GM23338 (cell line): ENCODE measurements around the gene STIL. TPM values are rescaled to one million over a fixed set of nuclear protein-coding genes. Genes with fewer than 3 reads are reported as not detected.

Source experiments
- ATAC-seq: fragments of 200-7000 bp; cut with Tn5 transposase; 3 replicates; pipeline ENCODE4 v1.9.1; 2020
- DNase-seq: peaks from one replicate; pipeline ENCODE4 v3.0.0-alpha.2; 2015; ENCODE audit warnings: low spot score
- H2AFZ ChIP-seq: fragments of 200-600 bp; sonication (generic); 2 replicates; pipeline ENCODE4 v1.8.0; 2016; ENCODE audit warnings: antibody characterized with exemption, mild to moderate bottlenecking, moderate library complexity
- H3F3A ChIP-seq: fragments of 200-600 bp; sonication (generic); replicated peaks from 2 replicates; pipeline ENCODE4 v1.8.0; 2017; ENCODE audit warnings: antibody characterized with exemption, mixed run types, low read depth
- H3K27ac ChIP-seq: fragments of 200-600 bp; sonication (generic); 2 replicates; pipeline ENCODE4 v1.6.1; 2016; ENCODE audit warnings: low read depth
- H3K27me3 ChIP-seq: fragments of 200-600 bp; sonication (generic); 2 replicates; pipeline ENCODE4 v1.8.0; 2016; ENCODE audit warnings: mild to moderate bottlenecking, mixed run types, moderate library complexity; ENCODE audit not compliant: insufficient read depth
- H3K36me3 ChIP-seq: fragments of 200-600 bp; sonication (generic); 2 replicates; pipeline ENCODE4 v1.8.0; 2016; ENCODE audit warnings: mild to moderate bottlenecking; ENCODE audit not compliant: insufficient read depth
- H3K4me1 ChIP-seq: fragments of 200-600 bp; sonication (generic); 2 replicates; pipeline ENCODE4 v1.8.0; 2016; ENCODE audit warnings: mild to moderate bottlenecking, moderate library complexity; ENCODE audit not compliant: insufficient read depth
- H3K4me2 ChIP-seq: fragments of 200-600 bp; sonication (generic); 2 replicates; pipeline ENCODE4 v1.7.1; 2017; ENCODE audit warnings: mixed run types
- H3K4me3 ChIP-seq: fragments of 200-600 bp; sonication (generic); 2 replicates; pipeline ENCODE4 v1.6.1; 2016; ENCODE audit warnings: mixed run types
- H3K79me2 ChIP-seq: fragments of 200-600 bp; sonication (generic); replicated peaks from 2 replicates; pipeline ENCODE4 v1.8.0; 2017; ENCODE audit warnings: mild to moderate bottlenecking; ENCODE audit not compliant: insufficient read depth
- H3K9me2 ChIP-seq: fragments of 200-600 bp; sonication (generic); 2 replicates; pipeline ENCODE4 v1.8.0; 2017; ENCODE audit not compliant: insufficient read depth
- H4K20me1 ChIP-seq: fragments of 200-600 bp; sonication (generic); replicated peaks from 2 replicates; pipeline ENCODE4 v1.8.0; 2017; ENCODE audit warnings: mild to moderate bottlenecking; ENCODE audit not compliant: insufficient read depth
- H3K27ac Mint-ChIP-seq: 2 replicates; pipeline ENCODE4 v1.8.0; 2020; ENCODE audit warnings: inconsistent platforms, mild to moderate bottlenecking, moderate library complexity, mixed read lengths
- H3K27me3 Mint-ChIP-seq: 3 replicates; pipeline ENCODE4 v1.8.0; 2022; ENCODE audit warnings: low read depth, mild to moderate bottlenecking, moderate library complexity, mixed read lengths, inconsistent platforms; ENCODE audit not compliant: insufficient read depth, poor library complexity
- H3K36me3 Mint-ChIP-seq: 3 replicates; pipeline ENCODE4 v1.8.0; 2021; ENCODE audit warnings: low read depth, mild to moderate bottlenecking, inconsistent platforms, moderate library complexity, mixed read lengths
- H3K4me1 Mint-ChIP-seq: 3 replicates; pipeline ENCODE4 v1.8.0; 2020; ENCODE audit warnings: mild to moderate bottlenecking, inconsistent platforms, mixed read lengths
- H3K4me3 Mint-ChIP-seq: 3 replicates; pipeline ENCODE4 v1.8.0; 2021; ENCODE audit warnings: moderate library complexity, mild to moderate bottlenecking, inconsistent platforms, mixed read lengths
- H3K9me3 Mint-ChIP-seq: 3 replicates; pipeline ENCODE4 v1.8.0; 2020; ENCODE audit warnings: moderate library complexity, mild to moderate bottlenecking, inconsistent platforms, mixed read lengths
- EZH2 ChIP-seq: fragments of 200-600 bp; sonication (generic); IDR thresholded peaks from one replicate; pipeline ENCODE4 v1.8.0; 2017; ENCODE audit warnings: antibody characterized with exemption, mild to moderate bottlenecking, low read depth; ENCODE audit not compliant: unreplicated experiment
- EZH2phosphoT487 ChIP-seq: fragments of 200-600 bp; sonication (generic); IDR thresholded peaks from one replicate; pipeline ENCODE4 v1.8.1; 2018; ENCODE audit warnings: antibody characterized with exemption; ENCODE audit not compliant: unreplicated experiment
- JUNB ChIP-seq: IDR thresholded peaks from one replicate; pipeline ENCODE4 v1.6.1; 2016; ENCODE audit warnings: antibody characterized with exemption; ENCODE audit not compliant: unreplicated experiment
- NANOG ChIP-seq: IDR thresholded peaks from 2 replicates; pipeline ENCODE4 v1.6.1; 2016; ENCODE audit warnings: antibody characterized with exemption, borderline replicate concordance
- POLR2AphosphoS5 ChIP-seq: IDR thresholded peaks from 2 replicates; pipeline ENCODE4 v1.6.1; 2016; ENCODE audit warnings: antibody characterized with exemption, low read depth
- STAT1 ChIP-seq: IDR thresholded peaks from one replicate; pipeline ENCODE4 v1.6.1; 2016; ENCODE audit warnings: antibody characterized with exemption; ENCODE audit not compliant: unreplicated experiment
- ZNF331 ChIP-seq: fragments of 250-450 bp; sonication (Bioruptor Pico); IDR thresholded peaks from 2 replicates; pipeline ENCODE4 v1.5.0; 2020; ENCODE audit warnings: low read depth, mild to moderate bottlenecking, moderate library complexity
- ZNF462 ChIP-seq: fragments of 250-450 bp; sonication (Bioruptor Pico); IDR thresholded peaks from 2 replicates; pipeline ENCODE4 v1.5.0; 2020; ENCODE audit warnings: mild to moderate bottlenecking, moderate library complexity
- polyA plus RNA-seq: library from polyadenylated mRNA; unstranded; fragments of >200 nt; fragmentation: Nextera tagmentation; extraction: Ambion mirVana; gene quantifications from 2 replicates; pipeline ENCODE4 v1.2.1, GENCODE V29; 2016
- total RNA-seq: library from RNA; depleted of rRNA; stranded (reverse); fragments of >200 nt; shearing (Covaris generic); gene quantifications from 2 replicates; pipeline ENCODE4 v1.2.3, GENCODE V29; 2014
- TF ChIP-seq, protein P1 (sequence below): IDR thresholded peaks from one replicate; pipeline ENCODE4 v1.6.1; 2018; ENCODE audit warnings: antibody characterized with exemption; ENCODE audit not compliant: unreplicated experiment
- TF ChIP-seq, protein P2 (sequence below), 2 experiments: fragments of 200-600 bp in 1 of 2; sonication (generic) in 1 of 2; conservative IDR thresholded peaks; 2 replicates each; pipeline versions ENCODE4 v1.5.1 to v1.6.1; 2016 to 2017; ENCODE audit warnings: antibody characterized with exemption in 2 of 2, low read depth in 2 of 2, mild to moderate bottlenecking in 2 of 2, moderate library complexity in 1 of 2
- TF ChIP-seq, protein P3 (sequence below): IDR thresholded peaks from 2 replicates; pipeline ENCODE4 v1.6.1; 2016; ENCODE audit warnings: antibody characterized with exemption

STIL gene
- total and polyA plus RNA-seq, 2 experiments from 2014 or later = 15.6 to 38.2 TPM

DNA sequence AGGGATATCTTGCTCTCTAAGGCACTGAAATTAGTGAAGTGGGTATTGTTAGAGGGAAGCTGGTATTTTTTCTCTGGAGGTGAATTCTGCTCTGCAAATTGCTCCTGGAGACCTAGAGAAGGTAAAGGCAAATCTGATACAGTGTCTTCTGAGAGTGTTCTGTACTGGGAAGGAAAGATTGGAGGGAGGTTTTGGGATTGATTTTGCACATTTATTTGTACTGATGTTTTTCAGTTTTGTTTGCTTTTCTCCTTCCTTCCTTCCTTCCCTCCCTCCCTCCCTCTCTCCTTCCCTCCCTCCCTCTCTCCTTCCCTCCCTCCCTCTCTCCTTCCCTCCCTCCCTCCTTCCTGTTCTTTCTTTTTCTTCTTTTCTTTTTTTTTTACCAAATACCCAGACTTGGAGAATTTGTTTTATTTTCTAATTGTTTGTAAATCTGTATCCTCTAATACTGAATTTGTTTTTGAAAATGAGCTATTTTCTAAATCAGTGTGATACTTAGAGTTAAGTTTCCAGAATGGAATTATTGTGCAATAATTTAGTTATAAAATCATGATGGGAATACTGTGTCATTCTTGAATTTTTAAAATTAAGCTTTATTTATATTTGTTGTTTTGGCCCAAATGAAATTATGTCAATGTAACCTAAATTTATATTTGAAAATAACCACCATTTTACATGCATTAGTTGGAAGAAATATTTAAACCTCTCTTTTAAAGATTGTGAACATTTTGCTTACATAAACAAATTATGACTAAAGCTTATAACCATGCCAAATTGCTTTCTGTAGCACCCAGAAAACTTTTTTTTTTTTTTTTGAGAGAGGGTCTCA lies 24.5 kb upstream of the STIL start:
- Histone ChIP-seq H4K20me1 (no peaks in the 10 kb centered on the region), H3F3A (0 out of 2 replicates have a peak, but pooled peaks cover 3% of the 10 kb centered on the region), H3K79me2 (peaks cover 48% of the 10 kb centered on the region), H3K9me2 (no peaks in the 10 kb centered on the region), H3K4me2 (no peak overlapping the region), H2AFZ (no peak overlapping the region), H3K4me1 (peaks cover 6% of the 10 kb centered on the region; the same call in 1 of the 2 replicates), H3K4me3 (no peak overlapping the region), H3K36me3 (no peaks in the 10 kb centered on the region), H3K27me3 (no peaks in the 10 kb centered on the region), H3K27ac (peak overlapping the region; percentile 39; the same call in 1 of the 2 replicates)
- no peak overlapping the region for H3K4me3 Mint-ChIP-seq
- no peak overlapping the region for H3K27ac Mint-ChIP-seq
- H3K4me1 Mint-ChIP-seq = peaks cover 8% of the 10 kb centered on the region; the same call in 2 of the 3 replicates
- no peak for DNase-seq
- H3K27me3 Mint-ChIP-seq = peaks cover 10% of the 10 kb centered on the region
- H3K36me3 Mint-ChIP-seq = no peaks in the 10 kb centered on the region
- TF ChIP-seq, protein P1, sequence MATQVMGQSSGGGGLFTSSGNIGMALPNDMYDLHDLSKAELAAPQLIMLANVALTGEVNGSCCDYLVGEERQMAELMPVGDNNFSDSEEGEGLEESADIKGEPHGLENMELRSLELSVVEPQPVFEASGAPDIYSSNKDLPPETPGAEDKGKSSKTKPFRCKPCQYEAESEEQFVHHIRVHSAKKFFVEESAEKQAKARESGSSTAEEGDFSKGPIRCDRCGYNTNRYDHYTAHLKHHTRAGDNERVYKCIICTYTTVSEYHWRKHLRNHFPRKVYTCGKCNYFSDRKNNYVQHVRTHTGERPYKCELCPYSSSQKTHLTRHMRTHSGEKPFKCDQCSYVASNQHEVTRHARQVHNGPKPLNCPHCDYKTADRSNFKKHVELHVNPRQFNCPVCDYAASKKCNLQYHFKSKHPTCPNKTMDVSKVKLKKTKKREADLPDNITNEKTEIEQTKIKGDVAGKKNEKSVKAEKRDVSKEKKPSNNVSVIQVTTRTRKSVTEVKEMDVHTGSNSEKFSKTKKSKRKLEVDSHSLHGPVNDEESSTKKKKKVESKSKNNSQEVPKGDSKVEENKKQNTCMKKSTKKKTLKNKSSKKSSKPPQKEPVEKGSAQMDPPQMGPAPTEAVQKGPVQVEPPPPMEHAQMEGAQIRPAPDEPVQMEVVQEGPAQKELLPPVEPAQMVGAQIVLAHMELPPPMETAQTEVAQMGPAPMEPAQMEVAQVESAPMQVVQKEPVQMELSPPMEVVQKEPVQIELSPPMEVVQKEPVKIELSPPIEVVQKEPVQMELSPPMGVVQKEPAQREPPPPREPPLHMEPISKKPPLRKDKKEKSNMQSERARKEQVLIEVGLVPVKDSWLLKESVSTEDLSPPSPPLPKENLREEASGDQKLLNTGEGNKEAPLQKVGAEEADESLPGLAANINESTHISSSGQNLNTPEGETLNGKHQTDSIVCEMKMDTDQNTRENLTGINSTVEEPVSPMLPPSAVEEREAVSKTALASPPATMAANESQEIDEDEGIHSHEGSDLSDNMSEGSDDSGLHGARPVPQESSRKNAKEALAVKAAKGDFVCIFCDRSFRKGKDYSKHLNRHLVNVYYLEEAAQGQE = no peak
- no peak for TF ChIP-seq STAT1
- TF ChIP-seq EZH2phosphoT487 = no peak
- TF ChIP-seq ZNF462 (CRISPR knock-in tag) = no peak
- TF ChIP-seq EZH2 = no peak
- TF ChIP-seq JUNB = no peak
- no peak for TF ChIP-seq NANOG
- TF ChIP-seq, protein P2, sequence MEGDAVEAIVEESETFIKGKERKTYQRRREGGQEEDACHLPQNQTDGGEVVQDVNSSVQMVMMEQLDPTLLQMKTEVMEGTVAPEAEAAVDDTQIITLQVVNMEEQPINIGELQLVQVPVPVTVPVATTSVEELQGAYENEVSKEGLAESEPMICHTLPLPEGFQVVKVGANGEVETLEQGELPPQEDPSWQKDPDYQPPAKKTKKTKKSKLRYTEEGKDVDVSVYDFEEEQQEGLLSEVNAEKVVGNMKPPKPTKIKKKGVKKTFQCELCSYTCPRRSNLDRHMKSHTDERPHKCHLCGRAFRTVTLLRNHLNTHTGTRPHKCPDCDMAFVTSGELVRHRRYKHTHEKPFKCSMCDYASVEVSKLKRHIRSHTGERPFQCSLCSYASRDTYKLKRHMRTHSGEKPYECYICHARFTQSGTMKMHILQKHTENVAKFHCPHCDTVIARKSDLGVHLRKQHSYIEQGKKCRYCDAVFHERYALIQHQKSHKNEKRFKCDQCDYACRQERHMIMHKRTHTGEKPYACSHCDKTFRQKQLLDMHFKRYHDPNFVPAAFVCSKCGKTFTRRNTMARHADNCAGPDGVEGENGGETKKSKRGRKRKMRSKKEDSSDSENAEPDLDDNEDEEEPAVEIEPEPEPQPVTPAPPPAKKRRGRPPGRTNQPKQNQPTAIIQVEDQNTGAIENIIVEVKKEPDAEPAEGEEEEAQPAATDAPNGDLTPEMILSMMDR (conservative IDR thresholded peaks at IDR 0.05; ENCODE audit: low read depth in 2 of 2) = no peak
- TF ChIP-seq ZNF331 (CRISPR knock-in tag) = no peak
- no peak for TF ChIP-seq POLR2AphosphoS5
- TF ChIP-seq, protein P3, sequence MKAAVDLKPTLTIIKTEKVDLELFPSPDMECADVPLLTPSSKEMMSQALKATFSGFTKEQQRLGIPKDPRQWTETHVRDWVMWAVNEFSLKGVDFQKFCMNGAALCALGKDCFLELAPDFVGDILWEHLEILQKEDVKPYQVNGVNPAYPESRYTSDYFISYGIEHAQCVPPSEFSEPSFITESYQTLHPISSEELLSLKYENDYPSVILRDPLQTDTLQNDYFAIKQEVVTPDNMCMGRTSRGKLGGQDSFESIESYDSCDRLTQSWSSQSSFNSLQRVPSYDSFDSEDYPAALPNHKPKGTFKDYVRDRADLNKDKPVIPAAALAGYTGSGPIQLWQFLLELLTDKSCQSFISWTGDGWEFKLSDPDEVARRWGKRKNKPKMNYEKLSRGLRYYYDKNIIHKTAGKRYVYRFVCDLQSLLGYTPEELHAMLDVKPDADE = no peak
- no peak for ATAC-seq
- H3K9me3 Mint-ChIP-seq = no peaks in the 10 kb centered on the region
